ENCODE measurements around the gene MYOM1. TPM values are rescaled to one million over a fixed set of nuclear protein-coding genes. Genes with fewer than 3 reads are reported as not detected.
"Not testable (repeated sequence)": the region's sequence is repeated elsewhere in the genome, so short reads cannot be mapped to it uniquely, and the experiment has no call there.

Gene MYOM1
- total RNA-seq, 1 donor from 2014 or later = 724 TPM

DNA sequence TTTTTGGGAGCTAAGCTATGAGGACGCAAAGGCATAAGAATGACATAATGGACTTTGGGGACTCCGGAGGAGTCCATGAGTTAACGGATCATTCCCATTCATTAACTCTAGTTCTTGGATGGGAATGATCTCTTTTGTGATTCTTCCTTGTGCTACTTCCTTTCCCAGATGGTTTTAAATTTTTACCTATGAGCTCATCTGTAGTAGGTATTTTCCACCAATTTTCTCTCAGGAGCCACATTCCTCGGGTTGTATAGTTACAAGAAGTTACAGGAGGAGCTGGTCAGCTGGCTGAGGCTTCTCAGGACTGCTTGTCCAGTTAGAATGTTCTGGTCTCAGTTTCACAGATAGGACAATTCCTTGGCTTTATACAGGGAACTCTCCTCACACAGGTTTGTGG lies 164.0 kb downstream of the MYOM1 start:
- DNase-seq (no peak), ATAC-seq (no peak)
- intact Hi-C loops (cut with micrococcal nuclease) = no loop called here

DNA sequence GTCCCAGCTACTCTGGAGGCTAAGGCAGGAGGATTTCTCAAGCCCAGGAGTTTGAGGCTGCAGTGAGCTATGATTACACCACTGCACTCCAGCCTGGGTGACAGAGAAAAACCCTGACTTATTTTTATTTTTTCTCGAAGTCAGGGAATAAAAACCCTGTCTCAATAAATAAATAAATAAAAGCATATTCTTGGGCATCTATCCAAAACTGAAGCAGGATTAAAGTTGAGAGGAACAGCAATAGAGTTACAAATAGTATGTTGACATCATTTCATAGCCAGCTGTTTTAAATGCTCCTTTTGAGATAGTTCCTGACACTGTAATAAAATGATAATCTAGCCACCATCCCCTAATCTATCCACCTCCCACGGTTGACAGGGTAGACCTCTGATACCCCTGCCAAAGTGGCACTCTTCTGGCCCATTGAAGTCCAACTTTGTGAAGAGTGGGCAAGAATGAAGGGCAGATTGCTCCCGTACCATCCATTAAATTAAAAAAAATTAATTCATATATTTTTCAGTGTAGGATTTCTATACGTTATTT lies 164.5 kb downstream of the MYOM1 start:
- ATAC-seq = no peak
- DNase-seq = no peak
- intact Hi-C loops (cut with micrococcal nuclease) = no loop called here

DNA sequence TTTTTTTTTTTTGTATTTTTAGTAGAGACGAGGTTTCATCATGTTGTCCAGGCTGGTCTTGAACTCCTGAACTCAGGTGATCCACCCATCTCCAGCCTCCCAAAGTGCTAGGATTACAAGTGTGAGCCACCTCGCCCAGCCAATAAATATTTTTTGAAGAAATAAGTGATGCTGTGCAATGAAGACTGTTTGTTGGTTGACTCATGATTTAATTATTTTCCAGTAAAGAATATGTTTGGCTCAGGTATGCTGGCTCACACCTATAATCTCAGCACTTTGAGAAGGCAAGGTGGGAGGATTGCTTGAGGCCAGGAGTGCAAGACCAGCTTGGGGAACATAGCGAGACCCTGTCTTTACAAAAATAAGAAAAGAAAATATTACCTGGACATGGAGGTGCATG lies 165.0 kb downstream of the MYOM1 start:
- no peak for ATAC-seq
- intact Hi-C loops (cut with micrococcal nuclease) = no loop called here
- DNase-seq = no peak

DNA sequence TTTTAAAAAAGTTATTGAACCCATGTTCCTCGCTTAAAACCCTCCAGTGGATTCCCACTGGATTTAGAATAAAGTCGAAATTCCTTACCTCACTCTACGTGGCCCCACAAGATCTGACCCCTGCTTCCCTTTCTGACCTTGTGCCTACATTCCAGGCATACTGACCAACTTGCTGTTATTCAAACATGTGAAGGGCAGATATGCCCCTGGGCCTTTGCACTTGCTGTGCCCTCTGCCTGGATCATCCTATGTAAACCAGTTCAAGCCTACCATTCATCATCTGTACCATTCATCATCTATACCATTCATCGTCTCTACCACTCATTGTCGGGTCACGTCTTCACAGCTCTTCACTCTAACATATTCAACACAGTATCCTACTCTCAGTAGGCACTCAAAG lies 165.6 kb downstream of the MYOM1 start:
- ATAC-seq (no peak), DNase-seq (no peak)
- intact Hi-C loops (cut with micrococcal nuclease) = no loop called here

DNA sequence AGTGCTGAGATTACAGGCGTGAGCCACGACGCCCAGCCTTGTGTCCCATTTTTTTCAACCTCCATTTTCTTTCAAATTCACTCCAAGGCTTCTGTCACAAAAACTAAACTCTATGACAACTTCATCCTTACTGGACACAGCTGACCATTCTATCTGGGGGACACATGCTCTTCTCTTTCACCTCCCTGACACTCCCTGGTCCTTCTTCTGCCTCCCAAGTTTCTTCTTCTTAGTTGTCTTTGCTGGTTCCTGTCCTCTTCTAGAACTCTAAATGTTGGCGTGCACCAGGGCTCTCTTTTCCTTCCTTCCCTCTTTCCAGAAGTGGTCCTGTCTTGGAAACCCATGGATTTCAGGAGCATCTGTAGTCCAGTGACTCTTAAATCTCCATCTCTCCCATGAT lies 166.7 kb downstream of the MYOM1 start:
- DNase-seq = no peak
- ATAC-seq = no peak
- intact Hi-C loops (cut with micrococcal nuclease) = no loop called here

DNA sequence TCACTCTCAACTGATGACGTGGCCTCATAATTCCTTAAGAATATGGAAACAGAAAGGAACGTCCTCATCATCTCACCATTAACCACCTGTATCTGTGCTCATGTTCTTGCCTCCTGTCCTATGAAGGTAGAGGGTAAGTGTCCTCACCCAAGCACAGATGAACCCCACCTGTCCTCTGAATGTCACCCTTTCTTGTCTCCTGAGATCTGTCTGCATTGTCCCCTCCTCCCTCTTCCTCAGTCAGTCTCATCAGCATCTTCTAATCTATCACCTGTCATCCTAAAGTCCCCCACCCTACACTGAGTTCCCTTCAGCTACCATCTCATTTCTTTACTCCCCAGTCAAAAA lies 167.4 kb downstream of the MYOM1 start:
- intact Hi-C loops (cut with micrococcal nuclease) = no loop called here
- DNase-seq (no peak), ATAC-seq (no peak)

DNA sequence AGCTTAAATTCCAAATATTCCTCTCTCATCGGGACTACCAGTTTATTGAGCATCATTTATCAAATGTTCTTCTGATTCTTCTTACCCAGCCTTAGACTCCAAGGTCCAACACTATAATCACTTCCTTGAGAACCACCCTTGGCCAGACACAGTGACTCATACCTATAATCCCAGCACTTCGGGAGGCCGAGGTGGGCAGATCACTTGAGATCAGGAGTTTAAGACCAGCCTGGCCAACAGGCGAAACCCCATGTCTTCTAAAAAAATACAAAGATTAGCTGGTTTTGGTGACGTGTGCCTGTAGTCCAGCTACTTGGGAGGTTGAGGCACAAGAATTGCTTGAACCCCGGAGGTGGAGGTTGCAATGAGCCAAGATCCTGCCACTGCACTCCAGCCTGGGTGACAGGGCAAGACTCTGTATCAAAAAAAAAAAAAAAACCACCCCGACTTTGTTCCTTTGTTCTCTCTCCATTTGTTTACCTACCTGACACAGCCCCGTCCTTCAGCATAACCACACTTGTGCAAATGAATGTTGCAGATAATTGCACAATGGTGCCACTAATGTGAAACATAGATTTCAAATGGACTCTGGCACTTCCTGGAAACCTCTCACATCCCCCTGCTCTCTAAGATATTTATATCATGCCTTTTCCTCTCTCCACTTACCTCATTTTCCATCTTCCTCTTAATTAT lies 167.9 kb downstream of the MYOM1 start:
- intact Hi-C loops (cut with micrococcal nuclease) = no loop called here
- DNase-seq = no peak
- no peak for ATAC-seq

DNA sequence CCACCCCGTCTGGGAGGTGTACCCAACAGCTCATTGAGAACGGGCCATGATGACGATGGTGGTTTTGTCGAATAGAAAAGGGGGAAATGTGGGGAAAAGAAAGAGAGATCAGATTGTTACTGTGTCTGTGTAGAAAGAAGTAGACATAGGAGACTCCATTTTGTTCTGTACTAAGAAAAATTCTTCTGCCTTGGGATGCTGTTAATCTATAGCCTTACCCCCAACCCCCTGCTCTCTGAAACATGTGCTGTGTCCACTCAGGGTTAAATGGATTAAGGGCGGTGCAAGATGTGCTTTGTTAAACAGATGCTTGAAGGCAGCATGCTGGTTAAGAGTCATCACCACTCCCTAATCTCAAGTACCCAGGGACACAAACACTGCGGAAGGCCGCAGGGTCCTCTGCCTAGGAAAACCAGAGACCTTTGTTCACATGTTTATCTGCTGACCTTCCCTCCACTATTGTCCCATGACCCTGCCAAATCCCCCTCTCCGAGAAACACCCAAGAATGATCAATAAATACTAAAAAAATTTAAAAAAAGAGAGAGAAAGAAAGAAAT lies 169.8 kb downstream of the MYOM1 start:
- ATAC-seq; DNase-seq; intact Hi-C loops (cut with micrococcal nuclease): not testable (repeated sequence)

DNA sequence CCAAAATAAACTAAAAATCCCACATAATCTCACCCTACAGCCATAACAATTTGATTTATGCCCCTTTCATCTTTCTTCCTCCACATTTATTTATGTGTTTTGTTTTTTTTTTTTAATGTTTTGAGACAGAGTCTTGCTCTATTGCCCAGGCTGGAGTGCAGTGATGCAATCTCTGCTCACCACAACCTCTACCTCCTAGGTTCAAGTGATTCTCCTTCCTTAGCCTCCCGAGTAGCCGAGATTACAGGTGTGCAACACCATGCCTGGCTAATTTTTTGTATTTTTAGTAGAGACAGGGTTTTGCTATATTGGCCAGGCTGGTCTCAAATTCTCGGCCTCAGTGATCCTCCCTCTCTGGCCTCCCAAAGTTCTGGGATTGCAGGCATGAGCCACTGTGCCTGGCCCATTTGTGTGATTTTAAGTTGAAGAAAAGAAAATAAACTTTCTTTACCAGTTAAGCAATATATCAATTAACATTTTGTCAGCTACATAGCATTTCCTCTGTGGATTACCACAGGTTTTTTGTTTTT lies 170.9 kb downstream of the MYOM1 start:
- ATAC-seq (no peak), DNase-seq (no peak)
- intact Hi-C loops (cut with micrococcal nuclease) = no loop called here

DNA sequence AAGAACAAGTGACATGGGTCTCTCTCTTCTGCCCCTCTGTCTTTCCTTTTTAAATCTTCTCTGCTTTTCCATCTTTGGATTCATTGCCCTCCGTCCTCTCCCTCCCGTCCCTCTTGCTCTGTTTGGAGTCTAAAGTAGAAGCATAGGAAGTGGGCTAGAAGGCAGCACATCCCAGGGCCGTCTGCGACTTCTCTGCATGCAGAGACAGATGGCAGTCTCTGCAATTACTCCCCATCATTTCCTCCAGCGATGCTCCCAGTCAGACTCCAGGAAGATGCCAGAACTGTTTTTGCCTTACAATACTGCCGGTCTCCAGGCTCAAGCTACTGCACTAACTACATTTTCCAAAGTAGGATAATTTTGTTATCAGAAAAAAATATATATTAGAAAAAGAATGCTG lies 171.6 kb downstream of the MYOM1 start:
- ATAC-seq (no peak), DNase-seq (no peak)
- intact Hi-C loops (cut with micrococcal nuclease) = no loop called here

DNA sequence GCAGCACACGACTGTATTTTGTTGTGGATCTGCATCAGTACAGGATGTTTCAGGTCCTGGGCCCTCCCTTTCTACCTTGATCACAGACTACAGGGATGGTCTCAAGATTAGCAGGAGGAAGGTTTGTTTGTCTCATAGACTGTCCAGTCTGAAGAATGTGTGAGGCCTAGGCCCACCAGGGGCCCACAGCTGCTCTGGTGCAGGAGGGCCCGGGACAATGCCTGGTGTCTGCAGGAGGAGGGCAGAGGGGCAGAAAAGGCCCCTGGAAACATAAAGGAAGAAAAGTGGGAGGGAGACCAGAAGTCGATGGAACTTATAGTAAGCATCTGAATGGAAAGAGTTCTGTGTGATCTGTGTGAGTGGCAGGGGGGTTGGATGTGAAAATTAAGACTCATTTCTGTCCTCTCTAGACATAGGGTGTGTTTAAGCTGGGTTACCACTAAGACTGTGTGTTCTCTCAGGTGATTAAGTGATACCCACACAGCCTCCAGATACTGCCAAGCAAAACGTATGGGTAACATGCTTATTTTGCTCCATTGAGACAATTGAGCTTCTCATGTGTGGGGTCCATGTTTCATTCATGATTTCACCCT lies 173.5 kb downstream of the MYOM1 start:
- intact Hi-C loops (cut with micrococcal nuclease) = no loop called here
- ATAC-seq (no peak), DNase-seq (no peak)

DNA sequence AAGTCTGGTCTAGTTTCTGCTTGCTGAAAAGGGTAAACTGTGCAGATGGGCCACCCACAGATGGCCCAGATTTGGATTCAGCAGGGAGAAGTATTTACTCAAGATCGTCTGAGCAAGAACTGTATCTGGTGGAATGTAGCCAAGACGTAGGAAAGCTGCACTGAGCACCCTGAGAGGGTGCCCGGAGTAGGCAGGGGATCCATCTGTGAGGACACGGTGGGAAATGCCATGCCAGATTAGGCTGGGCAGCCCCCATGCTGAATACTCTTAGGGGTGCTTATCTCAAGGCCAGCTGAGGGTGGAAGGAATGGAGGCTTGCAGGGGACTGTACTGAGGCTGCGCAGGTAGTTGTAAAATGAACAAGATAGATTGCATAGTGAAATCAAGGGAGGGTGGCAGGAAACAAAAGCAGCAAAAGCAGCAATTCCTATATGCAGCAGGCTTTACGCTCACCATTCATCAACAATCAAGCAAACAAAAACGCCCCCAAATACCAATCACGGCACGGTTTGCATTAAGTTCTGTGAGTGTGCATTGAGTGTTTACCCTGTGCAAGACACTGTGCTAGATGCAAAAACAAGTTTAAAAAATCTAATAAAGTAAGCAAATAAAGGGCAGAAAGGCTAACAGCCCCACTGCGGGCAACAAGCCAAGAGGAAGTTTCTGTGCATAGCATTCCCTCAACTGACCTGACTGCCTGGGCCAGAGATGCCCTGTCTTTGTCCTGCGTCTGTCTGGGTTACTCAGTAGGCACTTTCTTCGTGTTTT lies 174.7 kb downstream of the MYOM1 start:
- DNase-seq (peak; percentile 50), ATAC-seq (peak; percentile 38)
- intact Hi-C loops (cut with micrococcal nuclease) = no loop called here

DNA sequence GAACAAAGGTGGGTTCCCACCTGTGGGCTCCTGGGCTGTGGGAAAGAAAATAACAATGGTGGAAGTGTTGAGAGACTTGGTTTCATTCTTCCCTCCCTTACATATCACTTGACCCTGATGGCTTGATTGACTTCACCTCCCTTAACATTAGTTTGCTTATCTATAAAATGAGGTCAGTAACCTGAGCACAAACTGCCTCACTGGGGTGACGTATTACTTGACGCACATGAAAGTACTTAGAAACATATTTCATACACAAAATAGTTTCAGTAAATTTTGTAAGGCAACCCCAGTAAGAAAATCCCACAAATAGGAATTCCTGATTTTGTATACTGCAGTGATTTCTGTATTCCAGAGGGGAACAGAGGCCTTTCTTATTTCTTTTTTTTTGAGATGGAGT lies 177.4 kb downstream of the MYOM1 start:
- no peak for ATAC-seq
- intact Hi-C loops (cut with micrococcal nuclease) = no loop called here
- no peak for DNase-seq

DNA sequence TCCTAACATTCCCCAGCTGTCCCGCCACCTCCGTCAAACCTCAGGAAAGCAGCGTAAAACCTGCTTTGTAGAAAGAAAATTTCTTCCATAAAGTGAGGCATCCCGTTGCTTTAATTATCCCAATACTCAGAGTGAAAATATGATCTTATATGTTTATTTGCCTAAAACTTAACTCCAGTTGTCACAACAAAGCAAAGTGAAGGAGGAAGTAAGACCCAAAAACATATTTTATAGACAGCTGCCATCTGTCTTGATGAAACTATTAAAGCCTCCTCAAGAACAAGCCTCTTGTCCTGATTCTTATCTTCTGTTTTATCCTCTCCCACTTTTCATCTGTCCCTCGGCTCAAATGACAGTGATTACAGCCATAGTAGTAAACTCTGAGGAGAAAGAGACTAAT lies 177.9 kb downstream of the MYOM1 start:
- no peak for ATAC-seq
- DNase-seq = no peak
- intact Hi-C loops (cut with micrococcal nuclease) = no loop called here

DNA sequence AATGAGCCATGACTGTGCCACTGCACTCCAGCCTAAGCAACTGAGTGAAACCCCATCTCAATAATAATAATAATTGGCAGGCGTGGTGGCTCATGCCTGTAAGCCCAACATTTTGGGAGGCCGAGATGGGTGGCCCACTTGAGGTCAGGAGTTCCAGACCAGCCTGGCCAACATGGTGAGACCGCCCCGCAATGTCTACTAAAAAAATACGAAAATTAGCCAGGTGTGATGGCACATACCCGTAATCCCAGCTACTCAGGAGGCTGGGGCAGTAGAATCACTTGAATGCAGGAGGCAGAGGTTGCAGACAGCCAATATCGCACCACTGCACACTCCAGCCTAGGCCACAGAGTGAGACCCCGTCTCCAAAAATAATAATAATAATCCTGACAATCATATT lies 178.9 kb downstream of the MYOM1 start:
- no peak for ATAC-seq
- intact Hi-C loops (cut with micrococcal nuclease) = no loop called here
- no peak for DNase-seq

DNA sequence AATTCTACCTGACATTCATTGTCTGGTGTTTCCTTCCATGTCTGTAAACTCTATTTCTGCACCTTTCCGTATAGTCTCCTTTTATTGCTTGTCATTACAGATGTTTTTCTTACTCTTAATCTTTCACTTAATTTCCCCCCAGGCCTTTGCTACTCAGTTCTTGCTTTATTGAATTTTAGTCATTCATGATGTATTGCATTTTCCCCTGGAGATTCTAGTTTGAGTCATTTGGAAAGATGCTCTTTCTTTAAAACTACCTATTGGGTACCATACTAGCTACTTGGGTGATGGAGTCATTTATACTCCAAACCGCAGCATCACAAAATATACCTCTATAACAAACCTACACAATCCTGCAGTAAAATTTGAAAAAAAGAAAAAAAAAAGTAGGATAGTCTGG lies 179.6 kb downstream of the MYOM1 start:
- intact Hi-C loops (cut with micrococcal nuclease) = no loop called here
- DNase-seq (no peak), ATAC-seq (no peak)

DNA sequence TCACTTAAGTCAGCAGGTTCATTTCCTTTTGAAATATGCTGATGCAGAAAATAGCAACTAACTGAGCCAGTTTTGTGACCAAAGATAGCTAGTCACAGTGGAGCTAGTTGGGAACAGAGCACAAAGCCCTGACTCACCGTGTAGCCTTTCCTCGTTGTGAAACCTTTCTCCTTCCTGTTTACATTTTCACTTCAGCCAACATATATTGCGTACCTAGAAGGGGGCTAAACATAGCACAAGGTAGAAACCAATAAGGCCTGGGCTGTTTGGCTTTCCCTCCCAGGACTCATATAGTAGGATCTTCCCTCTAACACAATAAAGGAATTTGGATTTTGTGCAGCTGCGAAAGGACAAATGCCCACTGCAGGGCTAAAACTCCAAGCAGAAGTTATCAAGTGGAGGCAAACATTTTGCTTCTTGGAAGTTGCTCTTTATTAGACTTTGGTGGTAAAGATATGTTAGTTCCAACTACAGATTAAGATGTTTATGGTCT lies 182.3 kb downstream of the MYOM1 start:
- intact Hi-C loops (cut with micrococcal nuclease) = no loop called here
- DNase-seq = no peak
- ATAC-seq = peak; percentile 45

DNA sequence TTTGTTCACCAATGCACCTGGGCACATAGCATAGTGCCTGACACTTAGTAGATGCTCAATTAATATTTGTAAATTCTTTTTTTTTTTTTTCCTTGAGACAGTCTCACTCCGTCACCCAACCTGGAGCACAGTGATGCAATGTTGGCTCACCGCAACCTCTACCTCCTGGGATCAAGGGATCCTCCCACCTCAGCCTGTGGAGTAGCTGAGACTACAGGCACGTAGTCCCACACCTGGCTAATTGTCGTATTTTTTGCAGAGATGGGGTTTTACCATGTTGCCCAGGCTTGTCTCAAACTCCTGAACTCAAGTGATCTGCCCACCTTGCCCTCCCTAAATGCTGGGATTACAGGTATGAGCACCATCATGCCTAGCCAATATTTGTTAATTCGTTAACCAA lies 183.7 kb downstream of the MYOM1 start:
- ATAC-seq = no peak
- no peak for DNase-seq
- intact Hi-C loops (cut with micrococcal nuclease) = no loop called here

DNA sequence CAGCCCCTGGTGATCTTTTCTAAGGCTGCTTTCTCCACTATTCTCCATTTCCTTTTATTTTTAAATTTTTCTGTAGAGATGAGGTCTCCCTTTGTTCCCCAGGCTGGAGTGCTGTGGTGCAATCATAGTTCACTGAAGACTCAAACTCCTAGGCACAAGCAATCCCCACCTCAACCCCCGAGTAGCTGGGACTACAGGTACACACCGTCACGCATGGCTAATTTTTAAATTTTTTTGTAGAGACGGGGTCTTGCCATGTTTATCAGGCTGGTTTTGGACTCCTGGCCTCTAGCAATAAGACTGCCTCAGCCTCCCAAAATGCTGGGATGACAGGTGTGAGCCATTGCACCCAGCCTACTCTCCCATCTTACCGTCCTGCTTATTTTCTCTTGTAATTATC lies 184.1 kb downstream of the MYOM1 start:
- ATAC-seq (no peak), DNase-seq (no peak)
- intact Hi-C loops (cut with micrococcal nuclease) = no loop called here

DNA sequence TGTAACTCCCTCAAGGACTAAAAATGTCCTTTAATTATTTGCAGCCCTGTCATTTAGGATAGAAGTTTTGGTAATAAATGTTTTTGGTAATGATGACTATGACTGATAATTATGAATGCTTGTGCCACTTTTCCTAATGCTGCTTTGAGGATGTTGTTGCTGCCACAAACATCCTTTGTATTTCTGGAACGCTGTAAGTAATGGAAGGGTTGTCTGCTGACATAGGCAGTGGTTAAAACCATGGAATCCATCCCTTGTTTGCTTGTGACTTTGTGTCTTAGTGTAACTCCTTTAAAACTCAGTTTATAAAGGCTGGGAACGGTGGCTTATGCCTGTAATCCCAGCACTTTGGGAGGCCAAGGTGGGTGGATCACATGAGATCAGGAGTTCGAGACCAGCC lies 187.0 kb downstream of the MYOM1 start:
- DNase-seq = no peak
- intact Hi-C loops (cut with micrococcal nuclease) = no loop called here
- ATAC-seq = no peak
